Mammary epithelial cell (primary cell): ENCODE data around the gene ADARB2.

Experiments
- EZH2 ChIP-seq: IDR thresholded peaks from 2 replicates; pipeline ENCODE4 v1.6.1; 2012; ENCODE audit warnings: low read length, inconsistent platforms, borderline replicate concordance
- TF ChIP-seq, protein P1 (sequence below), 2 donors: IDR thresholded peaks in 1 of 2; conservative IDR thresholded peaks in 1 of 2; 2 replicates each; pipeline ENCODE4 v1.5.1; 2011 to 2012; ENCODE audit warnings: inconsistent platforms in 2 of 2, low read length in 2 of 2, mild to moderate bottlenecking in 2 of 2, control low read depth in 1 of 2, low read depth in 1 of 2; ENCODE audit not compliant: insufficient read depth in 1 of 2; ENCODE audit errors: extremely low read depth in 1 of 2

DNA sequence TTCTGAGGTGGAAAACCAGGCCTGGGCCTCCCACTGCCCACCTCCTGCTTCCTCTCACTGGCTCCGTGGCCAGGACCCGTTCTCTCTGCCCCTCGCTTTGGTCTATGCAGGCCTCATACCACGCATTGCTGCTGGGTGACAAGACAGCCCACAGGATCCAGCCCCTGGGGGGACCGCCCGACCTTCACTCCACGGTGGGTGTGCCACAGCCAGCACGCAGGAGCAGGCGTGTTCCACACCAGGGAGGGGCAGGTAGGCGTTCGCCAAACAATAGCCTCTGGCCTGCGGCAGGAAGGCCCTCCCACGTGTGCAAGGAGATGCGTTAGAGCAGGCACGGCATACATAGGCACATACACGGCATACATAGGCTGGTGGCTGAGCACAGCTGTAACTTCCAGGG lies 447.7 kb downstream of the ADARB2 start:
- TF ChIP-seq, protein P1, sequence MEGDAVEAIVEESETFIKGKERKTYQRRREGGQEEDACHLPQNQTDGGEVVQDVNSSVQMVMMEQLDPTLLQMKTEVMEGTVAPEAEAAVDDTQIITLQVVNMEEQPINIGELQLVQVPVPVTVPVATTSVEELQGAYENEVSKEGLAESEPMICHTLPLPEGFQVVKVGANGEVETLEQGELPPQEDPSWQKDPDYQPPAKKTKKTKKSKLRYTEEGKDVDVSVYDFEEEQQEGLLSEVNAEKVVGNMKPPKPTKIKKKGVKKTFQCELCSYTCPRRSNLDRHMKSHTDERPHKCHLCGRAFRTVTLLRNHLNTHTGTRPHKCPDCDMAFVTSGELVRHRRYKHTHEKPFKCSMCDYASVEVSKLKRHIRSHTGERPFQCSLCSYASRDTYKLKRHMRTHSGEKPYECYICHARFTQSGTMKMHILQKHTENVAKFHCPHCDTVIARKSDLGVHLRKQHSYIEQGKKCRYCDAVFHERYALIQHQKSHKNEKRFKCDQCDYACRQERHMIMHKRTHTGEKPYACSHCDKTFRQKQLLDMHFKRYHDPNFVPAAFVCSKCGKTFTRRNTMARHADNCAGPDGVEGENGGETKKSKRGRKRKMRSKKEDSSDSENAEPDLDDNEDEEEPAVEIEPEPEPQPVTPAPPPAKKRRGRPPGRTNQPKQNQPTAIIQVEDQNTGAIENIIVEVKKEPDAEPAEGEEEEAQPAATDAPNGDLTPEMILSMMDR (conservative IDR thresholded peaks at IDR 0.05 in 1 of 2, IDR thresholded peaks at IDR 0.05 in 1 of 2; ENCODE audit: extremely low read depth in 1 of 2, insufficient read depth in 1 of 2, low read depth in 1 of 2, low read length in 2 of 2) = no peak
- no peak for TF ChIP-seq EZH2
